Lung (tissue), 12 donors: ENCODE measurements around the gene JAG2. TPM values are rescaled to one million over a fixed set of nuclear protein-coding genes. Genes with fewer than 3 reads are reported as not detected.

Experiments
- ATAC-seq: fragments of 200-7000 bp; cut with Tn5 transposase; one replicate; pipeline ENCODE4 v1.9.1; 2020; ENCODE audit warnings: moderate number of reproducible peaks; ENCODE audit not compliant: insufficient read depth, low FRiP score
- DNase-seq, 3 donors: peaks; one replicate each; pipeline ENCODE4 v3.0.0-alpha.2; 2013 to 2017
- H3K27ac ChIP-seq, 2 donors: one replicate each; pipeline ENCODE4 v1.5.1; 2013; ENCODE audit warnings: mild to moderate bottlenecking in 2 of 2, moderate library complexity in 2 of 2, control low read depth in 1 of 2, inconsistent platforms in 1 of 2, low read depth in 1 of 2, low read length in 1 of 2
- H3K27me3 ChIP-seq, 3 donors: one replicate each; pipeline ENCODE4 v1.5.1; 2013; ENCODE audit warnings: low read length in 2 of 3; ENCODE audit not compliant: control insufficient read depth in 3 of 3, insufficient read depth in 3 of 3
- H3K36me3 ChIP-seq, 4 donors: one replicate each; pipeline ENCODE4 v1.5.1; 2013; ENCODE audit warnings: low read length in 4 of 4, mild to moderate bottlenecking in 1 of 4, moderate library complexity in 1 of 4; ENCODE audit not compliant: control insufficient read depth in 4 of 4, insufficient read depth in 4 of 4
- H3K4me1 ChIP-seq, 5 donors: one replicate each; pipeline ENCODE4 v1.5.1; 2013; ENCODE audit warnings: low read length in 5 of 5, mild to moderate bottlenecking in 2 of 5, moderate library complexity in 1 of 5; ENCODE audit not compliant: control insufficient read depth in 5 of 5, insufficient read depth in 5 of 5
- H3K4me3 ChIP-seq: one replicate; pipeline ENCODE4 v1.5.1; 2013; ENCODE audit warnings: mild to moderate bottlenecking, control low read depth, moderate library complexity
- H3K9ac ChIP-seq, 2 donors: one replicate each; pipeline ENCODE4 v1.5.1; 2013; ENCODE audit warnings: low read length in 2 of 2, control low read depth in 1 of 2; ENCODE audit not compliant: insufficient read depth in 1 of 2
- H3K9me3 ChIP-seq, 4 donors: one replicate each; pipeline ENCODE4 v1.5.1; 2013; ENCODE audit warnings: low read length in 3 of 4, mild to moderate bottlenecking in 1 of 4, moderate library complexity in 1 of 4; ENCODE audit not compliant: control insufficient read depth in 4 of 4, insufficient read depth in 3 of 4
- CTCF ChIP-seq: IDR thresholded peaks from 2 replicates; pipeline ENCODE4 v1.5.1; 2012; ENCODE audit warnings: mild to moderate bottlenecking; ENCODE audit errors: control extremely low read depth, extremely low read depth
- WGBS, 2 donors: extraction: QIAGEN DNeasy Blood & Tissue Kit; methylation state at CpG; one replicate each; pipeline ENCODE4 v1.1.7; 2013; 5-methylcytosine and 5-hydroxymethylcytosine counted together
- polyA plus RNA-seq, 2 donors: library from polyadenylated mRNA; stranded (reverse); fragments of 200-250 nt; gene quantifications; one replicate each; pipeline ENCODE4 v1.2.1, GENCODE V29; 2013
- total RNA-seq, 2 donors: library from RNA; depleted of rRNA in 1 of 2; stranded (reverse); fragments of >200 nt in 1 of 2; gene quantifications; one replicate each; pipeline ENCODE4 v1.2.1, GENCODE V29; 2014 to 2021
- donor health status: control.
- donor health status: control.
- donor health status: Bipolar disorder and iron deficiency.
- donor health status: healthy.
- donor health status: DM: yes; HTN: yes; CAD: no.

The JAG2 gene
- total and polyA plus RNA-seq, 4 donors: 14.1 to 35.1 (median 27.8) TPM

GRCh38 chr14:105093431-105094192 is 75.0 kb downstream of the JAG2 start:
- no peak for TF ChIP-seq CTCF
- 1% methylated on average over 63 to 76 of the region's 76 CpGs for WGBS, 2 donors
- Histone ChIP-seq H3K4me1 (peaks cover 0 to 25% (median 7%) of the 10 kb centered on the region in 5 donors), H3K4me3 (peak overlapping the region; percentile 45), H3K27me3 (no peaks in the 10 kb centered on the region), H3K9me3 (no peaks in the 10 kb centered on the region), H3K27ac (peak overlapping the region; percentile 61 to 88), H3K36me3 (no peaks in the 10 kb centered on the region), H3K9ac (peak overlapping the region; percentile 49)
- ATAC-seq: peak; percentile 50
- DNase-seq: peak; percentile 84 to 91 (median 91)

- DNase-seq (peak; percentile 78 to 92 (median 86)), ATAC-seq (no peak)
- no peak for TF ChIP-seq CTCF
- no peaks in the 10 kb centered on the region for H3K27me3 ChIP-seq
- H3K4me3 ChIP-seq: peak overlapping the region; percentile 18
- H3K4me1 ChIP-seq: peaks cover 0 to 30% (median 12%) of the 10 kb centered on the region in 5 donors
- no peaks in the 10 kb centered on the region for H3K9me3 ChIP-seq
- peak overlapping the region; percentile 67 to 86 for H3K27ac ChIP-seq
- 3% methylated on average over 36 to 46 of the region's 46 CpGs for WGBS, 2 donors
- no peak overlapping the region for H3K9ac ChIP-seq
- H3K36me3 ChIP-seq: no peaks in the 10 kb centered on the region
Observed at GRCh38 chr14:105093038-105093430, 75.5 kb downstream of the JAG2 start.

- Histone ChIP-seq H3K27me3 (no peaks in the 10 kb centered on the region), H3K9ac (peak overlapping the region in 1 of 2 donors; percentile 13), H3K4me3 (peak overlapping the region; percentile 18), H3K4me1 (peaks cover 0 to 35% (median 15%) of the 10 kb centered on the region in 5 donors), H3K36me3 (no peaks in the 10 kb centered on the region), H3K27ac (peak overlapping the region; percentile 70 to 86), H3K9me3 (no peaks in the 10 kb centered on the region)
- TF ChIP-seq CTCF: no peak
- no peak for ATAC-seq
- WGBS, 2 donors: 43 to 63% methylated on average over 25 of the region's 25 CpGs
- peak in 2 of 3 donors; percentile 26 to 39 for DNase-seq
Observed at GRCh38 chr14:105092171-105093037, 76.2 kb downstream of the JAG2 start.
